H1 (cell line): Measurements from ENCODE around the gene MICALL2. TPM values are rescaled to one million over a fixed set of nuclear protein-coding genes. Genes with fewer than 3 reads are reported as not detected.

Experiments
- CTCF ChIA-PET: fragments of 300-600 bp; sonication (Branson Sonifier 250); formaldehyde crosslinking; loops from one replicate; lab custom pipeline; 2021; ENCODE audit not compliant: partially characterized antibody; lab: Charles Lee
- POLR2A ChIA-PET: fragments of 300-600 bp; sonication (Branson Sonifier 250); formaldehyde crosslinking; loops from one replicate; lab custom pipeline; 2021; ENCODE audit warnings: inconsistent platforms; ENCODE audit not compliant: partially characterized antibody; lab: Charles Lee
- DNase-seq, 2 experiments: peaks; one replicate each; pipeline versions ENCODE4 v3.0.0 to v3.0.0-alpha.2; 2010 to 2022; ENCODE audit warnings: low spot score in 2 of 2, low read depth in 1 of 2, mixed read lengths in 1 of 2
- FAIRE-seq: peaks from 2 replicates; lab custom pipeline; 2011; peaks lifted over from hg19 to GRCh38; lab: Jason Lieb, UNC
- H2AFZ ChIP-seq: 2 replicates; pipeline ENCODE4 v1.8.1; 2012; ENCODE audit warnings: low read length, inconsistent platforms
- H2AK5ac ChIP-seq: 2 replicates; pipeline ENCODE4 v1.6.1; 2013; ENCODE audit warnings: low read depth, low read length
- H2BK120ac ChIP-seq: replicated peaks from 2 replicates; pipeline ENCODE3; 2013; ENCODE audit warnings: low read depth, low read length, inconsistent platforms
- H2BK12ac ChIP-seq: 2 replicates; pipeline ENCODE4 v1.6.1; 2013; ENCODE audit warnings: low read depth, low read length
- H2BK15ac ChIP-seq: 2 replicates; pipeline ENCODE4 v1.6.1; 2013; ENCODE audit warnings: low read length
- H2BK20ac ChIP-seq: 2 replicates; pipeline ENCODE4 v1.6.1; 2013; ENCODE audit warnings: low read length
- H2BK5ac ChIP-seq: 2 replicates; pipeline ENCODE4 v1.6.1; 2013; ENCODE audit warnings: low read depth, low read length
- H3K14ac ChIP-seq: 2 replicates; pipeline ENCODE4 v1.6.1; 2013; ENCODE audit warnings: inconsistent platforms; ENCODE audit not compliant: insufficient read length
- H3K18ac ChIP-seq: 2 replicates; pipeline ENCODE4 v1.6.1; 2013; ENCODE audit warnings: low read length; ENCODE audit errors: extremely low read depth
- H3K23ac ChIP-seq: 2 replicates; pipeline ENCODE4 v1.6.1; 2013; ENCODE audit warnings: inconsistent platforms; ENCODE audit not compliant: insufficient read length
- H3K23me2 ChIP-seq: 2 replicates; pipeline ENCODE4 v1.6.1; 2013; ENCODE audit warnings: low read depth, low read length
- H3K27ac ChIP-seq: 2 replicates; pipeline ENCODE4 v1.6.1; 2011; ENCODE audit warnings: low read depth, low read length, inconsistent platforms
- H3K27me3 ChIP-seq, 4 experiments: replicated peaks in 1 of 4; 1 replicate in 1 of 4; 2 replicates in 3 of 4; pipeline versions ENCODE4 v1.6.1 to v1.8.1; 2011 to 2013; ENCODE audit warnings: low read length in 3 of 4, mild to moderate bottlenecking in 3 of 4, inconsistent platforms in 2 of 4, mixed read lengths in 2 of 4, moderate library complexity in 1 of 4; ENCODE audit not compliant: control insufficient read depth in 3 of 4, insufficient read depth in 3 of 4; ENCODE audit errors: extremely low read depth in 1 of 4
- H3K36me3 ChIP-seq, 4 experiments: 2 replicates each; pipeline versions ENCODE4 v1.6.1 to v1.8.1; 2011 to 2013; ENCODE audit warnings: mild to moderate bottlenecking in 4 of 4, low read length in 3 of 4, moderate library complexity in 2 of 4, control low read depth in 1 of 4, inconsistent platforms in 1 of 4; ENCODE audit not compliant: insufficient read depth in 4 of 4, control insufficient read depth in 2 of 4
- H3K4ac ChIP-seq: replicated peaks from 2 replicates; pipeline ENCODE3; 2013; ENCODE audit warnings: low read length, low read depth, mixed read lengths, inconsistent platforms; ENCODE audit not compliant: insufficient read length
- H3K4me1 ChIP-seq, 4 experiments: replicated peaks in 1 of 4; 1 replicate in 1 of 4; 2 replicates in 3 of 4; pipeline versions ENCODE4 v1.6.1 to v1.8.1; 2011 to 2013; ENCODE audit warnings: low read length in 3 of 4, inconsistent platforms in 2 of 4, mixed read lengths in 1 of 4; ENCODE audit not compliant: insufficient read depth in 4 of 4, control insufficient read depth in 3 of 4
- H3K4me2 ChIP-seq, 2 experiments: 2 replicates each; pipeline versions ENCODE4 v1.6.1 to v1.8.1; 2011 to 2013; ENCODE audit warnings: low read depth in 2 of 2, low read length in 2 of 2, control low read depth in 1 of 2, inconsistent platforms in 1 of 2, mild to moderate bottlenecking in 1 of 2; ENCODE audit not compliant: insufficient read depth in 1 of 2
- H3K4me3 ChIP-seq, 4 experiments: fragments of 200-600, 300-600 bp in 1 of 4; sonication (generic), shearing (Covaris generic), sonication (Bioruptor Twin) in 1 of 4; 2 replicates each; pipeline versions ENCODE4 v1.5.1 to v1.8.1; 2011 to 2016; ENCODE audit warnings: low read length in 4 of 4, low read depth in 3 of 4, control low read depth in 2 of 4, inconsistent platforms in 2 of 4, mild to moderate bottlenecking in 2 of 4, mixed read lengths in 1 of 4, moderate library complexity in 1 of 4; ENCODE audit not compliant: insufficient read depth in 2 of 4; ENCODE audit errors: extremely low read depth in 1 of 4
- H3K56ac ChIP-seq: replicated peaks from 2 replicates; pipeline ENCODE3; 2013; ENCODE audit warnings: low read depth, mild to moderate bottlenecking, mixed read lengths, low read length, inconsistent platforms; ENCODE audit not compliant: insufficient read length
- H3K79me1 ChIP-seq: 2 replicates; pipeline ENCODE4 v1.6.1; 2013; ENCODE audit warnings: low read depth, low read length, control low read depth
- H3K79me2 ChIP-seq, 2 experiments: 2 replicates each; pipeline versions ENCODE4 v1.6.1 to v1.8.1; 2012 to 2013; ENCODE audit warnings: low read length in 2 of 2, mild to moderate bottlenecking in 2 of 2, inconsistent platforms in 1 of 2; ENCODE audit not compliant: insufficient read depth in 2 of 2, control insufficient read depth in 1 of 2
- H3K9ac ChIP-seq, 4 experiments: replicated peaks in 1 of 4; 1 replicate in 1 of 4; 2 replicates in 3 of 4; pipeline versions ENCODE4 v1.6.1 to v1.8.1; 2011 to 2013; ENCODE audit warnings: low read depth in 3 of 4, low read length in 3 of 4, control low read depth in 2 of 4, mild to moderate bottlenecking in 2 of 4, moderate library complexity in 2 of 4, inconsistent platforms in 1 of 4; ENCODE audit errors: extremely low read depth in 1 of 4
- H3K9me3 ChIP-seq, 2 experiments: 2 replicates each; pipeline versions ENCODE4 v1.6.1 to v1.8.1; 2012 to 2013; ENCODE audit warnings: mild to moderate bottlenecking in 2 of 2, moderate library complexity in 2 of 2, control low read depth in 1 of 2, inconsistent platforms in 1 of 2, low read depth in 1 of 2, low read length in 1 of 2, mixed read lengths in 1 of 2; ENCODE audit not compliant: insufficient read depth in 2 of 2
- H4K20me1 ChIP-seq, 2 experiments: replicated peaks in 1 of 2; 2 replicates each; pipeline versions ENCODE3 to v1.8.1; 2011 to 2013; ENCODE audit warnings: inconsistent platforms in 2 of 2, low read length in 2 of 2, mild to moderate bottlenecking in 1 of 2; ENCODE audit not compliant: insufficient read depth in 2 of 2, control insufficient read depth in 1 of 2
- H4K5ac ChIP-seq: 2 replicates; pipeline ENCODE4 v1.6.1; 2013; ENCODE audit warnings: low read length, low read depth, mixed read lengths, inconsistent platforms; ENCODE audit not compliant: insufficient read length
- H4K8ac ChIP-seq: 2 replicates; pipeline ENCODE4 v1.8.0; 2013; ENCODE audit warnings: mild to moderate bottlenecking, moderate library complexity, low read length, inconsistent platforms; ENCODE audit not compliant: insufficient read depth; ENCODE audit errors: extremely low read depth
- H4K91ac ChIP-seq: replicated peaks from 2 replicates; pipeline ENCODE3; 2013; ENCODE audit warnings: low read length, mixed read lengths, inconsistent platforms; ENCODE audit not compliant: insufficient read length
- ATF2 ChIP-seq: IDR thresholded peaks from 2 replicates; pipeline ENCODE4 v1.6.1; 2012; ENCODE audit warnings: low read length, inconsistent platforms
- CHD1 ChIP-seq: IDR thresholded peaks from 2 replicates; pipeline ENCODE4 v1.6.1; 2012; ENCODE audit warnings: low read depth, low read length, improper control_type of control experiment
- EGR1 ChIP-seq: IDR thresholded peaks from 2 replicates; pipeline ENCODE4 v1.6.1; 2011; ENCODE audit warnings: low read depth, low read length, borderline replicate concordance
- EZH2 ChIP-seq: fragments of 200-600 bp; sonication (generic); IDR thresholded peaks from 2 replicates; pipeline ENCODE4 v1.7.1; 2012; ENCODE audit warnings: low read depth, mild to moderate bottlenecking, moderate library complexity, low read length, inconsistent platforms; ENCODE audit not compliant: severe bottlenecking
- GABPA ChIP-seq: IDR thresholded peaks from 2 replicates; pipeline ENCODE4 v1.6.1; 2011; ENCODE audit warnings: mild to moderate bottlenecking, low read length, moderate library complexity, borderline replicate concordance; ENCODE audit not compliant: insufficient read depth
- GTF2F1 ChIP-seq: IDR thresholded peaks from 2 replicates; pipeline ENCODE4 v1.6.1; 2012; ENCODE audit warnings: low read depth, low read length, improper control_type of control experiment, borderline replicate concordance
- JUND ChIP-seq: IDR thresholded peaks from 2 replicates; pipeline ENCODE4 v1.6.1; 2011; ENCODE audit warnings: mild to moderate bottlenecking, improper control_type of control experiment, low read length
- RFX5 ChIP-seq: IDR thresholded peaks from 2 replicates; pipeline ENCODE4 v1.6.1; 2011; ENCODE audit warnings: low read depth, low read length, improper control_type of control experiment, borderline replicate concordance
- RNF2 ChIP-seq: fragments of 200-900, 300-1000 bp; sonication (generic); IDR thresholded peaks from 2 replicates; pipeline ENCODE4 v1.7.1; 2016; ENCODE audit warnings: borderline replicate concordance, low read depth, mild to moderate bottlenecking, antibody characterized with exemption, low read length; ENCODE audit not compliant: poor library complexity, severe bottlenecking; ENCODE audit errors: missing control alignments
- SIRT6 ChIP-seq: IDR thresholded peaks from one replicate; pipeline ENCODE4 v1.7.1; 2012; ENCODE audit warnings: low read length, inconsistent platforms
- SRF ChIP-seq: IDR thresholded peaks from 2 replicates; pipeline ENCODE4 v1.6.1; 2011; ENCODE audit warnings: mild to moderate bottlenecking, low read depth, low read length, moderate library complexity
- TAF1 ChIP-seq: IDR thresholded peaks from 2 replicates; pipeline ENCODE4 v1.6.1; 2011; ENCODE audit warnings: mild to moderate bottlenecking, low read depth, low read length
- YY1 ChIP-seq: IDR thresholded peaks from 2 replicates; pipeline ENCODE4 v1.6.1; 2011; ENCODE audit warnings: low read depth, mild to moderate bottlenecking, low read length
- WGBS, 2 experiments: shearing (Covaris generic) in 1 of 2; methylation state at CpG; one replicate each; pipeline versions ENCODE4 v1.1.6 to v1.1.7; 2013 to 2015; ENCODE audit warnings: low lambda C conversion rate in 2 of 2, mixed read lengths in 2 of 2, inconsistent platforms in 1 of 2, low coverage in 1 of 2, missing lambda C conversion rate in 1 of 2; ENCODE audit not compliant: insufficient replicate concordance in 2 of 2, insufficient coverage in 1 of 2, insufficient read length in 1 of 2; ENCODE audit errors: extremely low coverage in 1 of 2, missing lambda C conversion rate in 1 of 2; 5-methylcytosine and 5-hydroxymethylcytosine counted together
- polyA plus RNA-seq, 7 experiments: library from polyadenylated mRNA; depleted of rRNA in 3 of 7; stranded (reverse) in 5 of 7; unstranded in 2 of 7; fragments of >200 nt in 5 of 7; fragments of 200-250 nt in 2 of 7; gene quantifications; 1 replicate in 5 of 7; 2 replicates in 1 of 7; 4 replicates in 1 of 7; pipeline versions ENCODE4 v1.2.1 to v1.2.3, GENCODE V29; 2011 to 2013; ENCODE audit warnings: missing spikeins in 2 of 7, mixed read lengths in 2 of 7
- total RNA-seq: library from RNA; stranded (reverse); fragmentation: NEBNext Ultra II Directional; extraction: Animal tissue kit (Norgen Biotek cat#: 25700); gene quantifications from 2 replicates; pipeline ENCODE4 v1.2.1, GENCODE V29; 2021

Gene MICALL2
- total and polyA plus RNA-seq, 2 of the 8 experiments (the other 6 are each of a cell fraction or from before 2014, with no cell fraction given) = 5.3 to 8.5 TPM

DNA sequence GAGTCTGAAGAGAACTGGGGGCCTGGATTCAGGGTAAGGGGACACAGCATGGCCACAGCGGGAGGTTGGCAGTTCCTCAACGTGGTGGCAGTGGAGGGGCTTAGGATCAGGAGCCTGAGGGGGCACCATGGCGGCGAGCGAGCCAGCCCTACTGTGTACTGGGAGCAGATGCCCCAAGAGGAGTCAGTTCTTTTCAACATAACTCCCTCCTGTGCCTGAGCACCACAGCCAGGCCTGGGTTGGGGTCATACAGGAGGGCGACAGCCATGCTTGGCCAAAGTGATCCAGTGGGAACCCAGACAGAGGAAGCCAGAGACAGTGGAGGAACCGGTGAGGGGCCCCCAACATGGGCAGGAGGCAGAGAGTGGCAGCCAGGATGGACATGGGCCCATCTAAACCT is 65.8 kb downstream of the MICALL2 start:
- Histone ChIP-seq H3K79me1 (no peaks in the 10 kb centered on the region), H3K4me3 (no peak overlapping the region), H3K4me1 (no peaks in the 10 kb centered on the region), H3K9ac (no peak overlapping the region), H2AFZ (no peak overlapping the region), H4K91ac (no peak overlapping the region), H2BK20ac (no peak overlapping the region), H2AK5ac (no peak overlapping the region), H3K23me2 (no peaks in the 10 kb centered on the region), H2BK5ac (no peak overlapping the region), H2BK12ac (no peak overlapping the region), H3K36me3 (no peaks in the 10 kb centered on the region), H3K4me2 (no peak overlapping the region), H4K8ac (no peak overlapping the region), H3K79me2 (no peaks in the 10 kb centered on the region), H2BK15ac (no peak overlapping the region), H4K5ac (no peak overlapping the region), H3K23ac (no peak overlapping the region), H3K14ac (no peak overlapping the region), H3K18ac (no peak overlapping the region), H3K27ac (no peak overlapping the region), H3K27me3 (no peaks in the 10 kb centered on the region; a peak in 2 of 7 replicates), H2BK120ac (no peak overlapping the region), H3K56ac (no peak overlapping the region), H4K20me1 (no peaks in the 10 kb centered on the region), H3K9me3 (peaks cover 4 to 9% of the 10 kb centered on the region in 2 experiments; a peak in 3 of 4 replicates), H3K4ac (no peak overlapping the region)
- CTCF ChIA-PET = interaction anchor here (0.6 to 0.8 kb wide), 2 partner anchors 10 to 18 kb away, joined by 3 read pairs; no protein-coding TSS in a partner anchor
- DNase-seq = no peak
- FAIRE-seq = no peak
- POLR2A ChIA-PET = interaction anchor here (1.2 kb wide), 1 partner anchor 10 kb away, joined by 4 read pairs; no protein-coding TSS in a partner anchor
- WGBS, 2 experiments = 82% methylated on average over 7 of the region's 7 CpGs; no CpG with 5 or more reads in 1 of the 2 experiments
- no peak for TF ChIP-seq RNF2
- no peak for TF ChIP-seq SRF
- no peak for TF ChIP-seq GABPA
- no peak for TF ChIP-seq JUND
- no peak for TF ChIP-seq CHD1
- TF ChIP-seq YY1 = no peak
- no peak for TF ChIP-seq EZH2
- no peak for TF ChIP-seq EGR1
- TF ChIP-seq TAF1 = no peak
- TF ChIP-seq GTF2F1 = no peak
- no peak for TF ChIP-seq ATF2
- no peak for TF ChIP-seq SIRT6
- no peak for TF ChIP-seq RFX5
